ENCODE measurements around the gene ATMIN. TPM values are rescaled to one million over a fixed set of nuclear protein-coding genes. Genes with fewer than 3 reads are reported as not detected.

Gene ATMIN
- total and polyA plus RNA-seq, 2 of the 13 experiments (the other 11 are each of a cell fraction or from before 2014, with no cell fraction given), result 34.6 to 60.4 TPM

- TF ChIP-seq FOXA3 (CRISPR knock-in tag; IDR thresholded peaks at IDR 0.05), result 0 out of 2 replicates have a peak, but pooled peaks have one; percentile 1
- no peak for TF ChIP-seq ZNF597 (CRISPR knock-in tag; IDR thresholded peaks at IDR 0.05)
- TF ChIP-seq ZNF501 (CRISPR knock-in tag; IDR thresholded peaks at IDR 0.05), result peak; percentile 58; the same call in 1 of the 2 replicates
Observed at GRCh38 chr16:81036751-81037350, 1.2 kb downstream of the ATMIN start (continued).

- in situ Hi-C loops (cut with HindIII; ENCODE audit: extremely low pct_ligation_motif_present, low pct_unique_long_range_greater_than_20kb), result loop anchor here (25.0 kb wide), 1 partner anchor 697 kb away; no protein-coding TSS in a partner anchor
- no TSS peak for BruUV-seq (replicated peaks)
- Histone ChIP-seq H3K27ac (ENCODE audit: extremely low read length, insufficient read depth, low read length) (no peak overlapping the region), H3K4me1 (ENCODE audit: insufficient read depth, low read length) (peaks cover 33% of the 10 kb centered on the region), H3K9ac (ENCODE audit: insufficient read depth, low read depth, low read length) (no peak overlapping the region), H3K9me3 (ENCODE audit: low read length) (no peaks in the 10 kb centered on the region), H3K27me3 (ENCODE audit: control insufficient read depth in 1 of 2, insufficient read depth in 2 of 2, low read length in 2 of 2) (no peaks in the 10 kb centered on the region; a peak in 1 of 5 replicates), H3K4me2 (ENCODE audit: low read depth, low read length) (no peak overlapping the region), H3K4me3 (replicated peaks in 1 of 3; ENCODE audit: insufficient read depth in 1 of 3, low read depth in 2 of 3, low read length in 3 of 3) (no peak overlapping the region), H3K36me3 (replicated peaks in 1 of 2; ENCODE audit: control insufficient read depth in 1 of 2, insufficient read depth in 2 of 2, low read length in 2 of 2) (peaks cover 12 to 50% of the 10 kb centered on the region in 2 experiments), H4K20me1 (ENCODE audit: insufficient read depth, low read length) (peaks cover 2% of the 10 kb centered on the region; the same call in 1 of the 2 replicates), H3K79me2 (ENCODE audit: insufficient read depth, low read length) (peaks cover 35% of the 10 kb centered on the region), H2AFZ (ENCODE audit: low read length) (no peak overlapping the region)
- intact Hi-C loops (cut with micrococcal nuclease; ENCODE audit: unreplicated experiment), result no loop called here
- TF ChIP-seq ZNF280D (CRISPR knock-in tag; IDR thresholded peaks at IDR 0.05) (no peak), ZNF329 (CRISPR knock-in tag; IDR thresholded peaks at IDR 0.05; ENCODE audit: low read depth) (no peak), PCBP1 (IDR thresholded peaks at IDR 0.05; ENCODE audit: borderline replicate concordance, low read depth, low read length) (no peak), ZNF160 (CRISPR knock-in tag; IDR thresholded peaks at IDR 0.05) (no peak), ZNF503 (CRISPR knock-in tag; IDR thresholded peaks at IDR 0.05) (no peak), ZMYM3 (CRISPR knock-in tag; IDR thresholded peaks at IDR 0.05) (no peak)
- ChIA-PET CTCF (ENCODE audit: low intra/inter-chr PET ratio, low total read pairs) (no interaction called here), POLR2A (no interaction called here)
- ATAC-seq (no peak), DNase-seq (ENCODE audit: low spot score) (no peak), FAIRE-seq (no peak)
- WGBS (ENCODE audit: low lambda C conversion rate), result 95% methylated on average over 2 of the region's 2 CpGs
Observed at GRCh38 chr16:81040131-81040530, 4.5 kb downstream of the ATMIN start.
